CD4-positive, alpha-beta memory T cell (primary cell): ENCODE data around the gene BIK. TPM values are rescaled to one million over a fixed set of nuclear protein-coding genes. Genes with fewer than 3 reads are reported as not detected.

Experiments
- CTCF ChIA-PET: fragments of 350-600 bp; sonication (Branson Sonifier 250); formaldehyde crosslinking; loops from one replicate; lab custom pipeline; 2021; ENCODE audit warnings: inconsistent platforms; ENCODE audit not compliant: partially characterized antibody; lab: Charles Lee
- POLR2A ChIA-PET: fragments of 350-600 bp; sonication (Branson Sonifier 250); formaldehyde crosslinking; loops from one replicate; lab custom pipeline; 2021; ENCODE audit not compliant: partially characterized antibody; lab: Charles Lee
- DNase-seq, 5 donors: peaks; one replicate each; pipeline versions ENCODE4 v3.0.0 to v3.0.0-alpha.2; 2020 to 2022; ENCODE audit warnings: mixed read lengths in 1 of 5
- H3K27ac ChIP-seq: one replicate; pipeline ENCODE4 v1.7.0; 2013; ENCODE audit warnings: low read depth, low read length
- H3K27me3 ChIP-seq: 2 replicates; pipeline ENCODE4 v1.7.0; 2013; ENCODE audit warnings: mild to moderate bottlenecking, low read length, moderate library complexity; ENCODE audit not compliant: insufficient read depth
- H3K36me3 ChIP-seq: 2 replicates; pipeline ENCODE4 v1.7.0; 2013; ENCODE audit warnings: mild to moderate bottlenecking, low read length, moderate library complexity; ENCODE audit not compliant: insufficient read depth
- H3K4me1 ChIP-seq: 2 replicates; pipeline ENCODE4 v1.7.0; 2013; ENCODE audit warnings: mild to moderate bottlenecking, low read length, moderate library complexity; ENCODE audit not compliant: insufficient read depth
- H3K4me3 ChIP-seq, 2 donors: one replicate each; pipeline ENCODE4 v1.7.0; 2013; ENCODE audit warnings: low read length in 2 of 2, mild to moderate bottlenecking in 1 of 2
- H3K9me3 ChIP-seq, 2 donors: one replicate each; pipeline ENCODE4 v1.7.0; 2013; ENCODE audit warnings: low read length in 2 of 2, control low read depth in 1 of 2; ENCODE audit not compliant: control insufficient read depth in 1 of 2
- H3K27ac Mint-ChIP-seq, 7 donors: one replicate each; pipeline ENCODE4 v1.8.0; 2020 to 2021; ENCODE audit warnings: mixed read lengths in 7 of 7, mild to moderate bottlenecking in 6 of 7, inconsistent platforms in 3 of 7, moderate library complexity in 3 of 7
- H3K27me3 Mint-ChIP-seq, 2 donors: one replicate each; pipeline ENCODE4 v1.8.0; 2020 to 2021; ENCODE audit warnings: mixed read lengths in 2 of 2
- H3K36me3 Mint-ChIP-seq, 2 donors: one replicate each; pipeline ENCODE4 v1.8.0; 2020 to 2021; ENCODE audit warnings: mixed read lengths in 2 of 2, inconsistent platforms in 1 of 2, mild to moderate bottlenecking in 1 of 2
- H3K4me1 Mint-ChIP-seq, 4 donors: one replicate each; pipeline ENCODE4 v1.8.0; 2020 to 2021; ENCODE audit warnings: mixed read lengths in 4 of 4, mild to moderate bottlenecking in 1 of 4
- H3K4me3 Mint-ChIP-seq, 8 donors: one replicate each; pipeline ENCODE4 v1.8.0; 2020 to 2021; ENCODE audit warnings: mixed read lengths in 8 of 8, mild to moderate bottlenecking in 7 of 8, moderate library complexity in 6 of 8, inconsistent platforms in 3 of 8
- H3K9me3 Mint-ChIP-seq, 8 donors: one replicate each; pipeline ENCODE4 v1.8.0; 2020 to 2021; ENCODE audit warnings: mixed read lengths in 8 of 8, mild to moderate bottlenecking in 5 of 8, inconsistent platforms in 3 of 8, moderate library complexity in 1 of 8
- intact Hi-C: fragments of 100-400 bp; cut with micrococcal nuclease; formaldehyde crosslinking; loops from one replicate; pipeline ENCODE4 v1.15.1; 2023
- polyA plus RNA-seq, 2 donors: library from polyadenylated mRNA; unstranded; fragments of 300-500 nt; fragmentation: Illumina TruSeq; gene quantifications; one replicate each; pipeline ENCODE4 v1.2.3, GENCODE V29; 2021
- total RNA-seq, 2 experiments: library from RNA; stranded (reverse); gene quantifications; one replicate each; pipeline ENCODE4 v1.2.3, GENCODE V29; 2021

BIK gene
- total and polyA plus RNA-seq, 4 experiments from 2014 or later = 2.5 to 8.8 (median 5.6) TPM

GRCh38 chr22:43113526-43114251 lies 3.1 kb downstream of the BIK start:
- Mint-ChIP-seq H3K9me3 (no peaks in the 10 kb centered on the region), H3K27ac (no peak overlapping the region), H3K4me3 (peak overlapping the region in 1 of 8 donors; percentile 25), H3K27me3 (no peaks in the 10 kb centered on the region), H3K36me3 (no peaks in the 10 kb centered on the region), H3K4me1 (peaks cover 4 to 11% (median 7%) of the 10 kb centered on the region in 4 donors)
- H3K4me1 ChIP-seq = peaks cover 14% of the 10 kb centered on the region
- intact Hi-C loops = loop anchor here (5.0 kb wide), 1 partner anchor 39 kb away; the partner anchor contains the start of gene TSPO
- DNase-seq = no peak
- H3K27me3 ChIP-seq = no peaks in the 10 kb centered on the region
- H3K36me3 ChIP-seq = no peaks in the 10 kb centered on the region
- H3K27ac ChIP-seq = no peak overlapping the region
- no peak overlapping the region for H3K4me3 ChIP-seq
- no peaks in the 10 kb centered on the region for H3K9me3 ChIP-seq
- POLR2A ChIA-PET = no interaction called here
- CTCF ChIA-PET = no interaction called here

GRCh38 chr22:43114958-43115357 lies 4.4 kb downstream of the BIK start:
- Histone ChIP-seq H3K27me3 (no peaks in the 10 kb centered on the region), H3K9me3 (no peaks in the 10 kb centered on the region), H3K4me3 (no peak overlapping the region), H3K4me1 (peaks cover 17% of the 10 kb centered on the region), H3K27ac (no peak overlapping the region), H3K36me3 (no peaks in the 10 kb centered on the region)
- ChIA-PET CTCF (interaction anchor here (0.6 kb wide), 1 partner anchor 85 kb away, joined by 3 read pairs; no protein-coding TSS in a partner anchor), POLR2A (no interaction called here)
- no peak for DNase-seq
- H3K9me3 Mint-ChIP-seq = no peaks in the 10 kb centered on the region
- intact Hi-C loops = loop anchor here (5.0 kb wide), 1 partner anchor 37 kb away; the partner anchor contains the start of gene TSPO
- peak overlapping the region in 4 of 7 donors; percentile 10 to 59 (median 18) for H3K27ac Mint-ChIP-seq
- H3K27me3 Mint-ChIP-seq = no peaks in the 10 kb centered on the region
- no peak overlapping the region for H3K4me3 Mint-ChIP-seq
- no peaks in the 10 kb centered on the region for H3K36me3 Mint-ChIP-seq
- peaks cover 4 to 18% (median 7%) of the 10 kb centered on the region in 4 donors for H3K4me1 Mint-ChIP-seq

GRCh38 chr22:43116932-43117331 lies 6.4 kb downstream of the BIK start:
- DNase-seq = no peak
- Mint-ChIP-seq H3K36me3 (no peaks in the 10 kb centered on the region), H3K4me1 (peaks cover 0 to 8% (median 0%) of the 10 kb centered on the region in 4 donors), H3K27ac (no peak overlapping the region), H3K27me3 (no peaks in the 10 kb centered on the region), H3K4me3 (no peak overlapping the region), H3K9me3 (no peaks in the 10 kb centered on the region)
- H3K27ac ChIP-seq = no peak overlapping the region
- intact Hi-C loops = no loop called here
- H3K9me3 ChIP-seq = no peaks in the 10 kb centered on the region
- H3K36me3 ChIP-seq = no peaks in the 10 kb centered on the region
- H3K4me1 ChIP-seq = peaks cover 6% of the 10 kb centered on the region
- no peak overlapping the region for H3K4me3 ChIP-seq
- CTCF ChIA-PET = interaction anchor here (0.6 kb wide), 1 partner anchor 338 kb away, joined by 3 read pairs; no protein-coding TSS in a partner anchor
- POLR2A ChIA-PET = no interaction called here
- H3K27me3 ChIP-seq = no peaks in the 10 kb centered on the region

GRCh38 chr22:43118024-43118849 lies 7.7 kb downstream of the BIK start:
- intact Hi-C loops = no loop called here
- Histone ChIP-seq H3K36me3 (no peaks in the 10 kb centered on the region), H3K27ac (no peak overlapping the region), H3K9me3 (no peaks in the 10 kb centered on the region), H3K4me3 (no peak overlapping the region), H3K4me1 (peaks cover 6% of the 10 kb centered on the region), H3K27me3 (no peaks in the 10 kb centered on the region)
- H3K4me3 Mint-ChIP-seq = no peak overlapping the region
- POLR2A ChIA-PET = no interaction called here
- no peak for DNase-seq
- no peaks in the 10 kb centered on the region for H3K27me3 Mint-ChIP-seq
- H3K36me3 Mint-ChIP-seq = no peaks in the 10 kb centered on the region
- CTCF ChIA-PET = no interaction called here
- peak overlapping the region in 1 of 7 donors; percentile 35 for H3K27ac Mint-ChIP-seq
- peaks cover 0 to 7% (median 0%) of the 10 kb centered on the region in 4 donors for H3K4me1 Mint-ChIP-seq
- H3K9me3 Mint-ChIP-seq = no peaks in the 10 kb centered on the region

GRCh38 chr22:43118953-43119458 lies 8.5 kb downstream of the BIK start:
- no peaks in the 10 kb centered on the region for H3K36me3 Mint-ChIP-seq
- no peaks in the 10 kb centered on the region for H3K36me3 ChIP-seq
- no peaks in the 10 kb centered on the region for H3K27me3 Mint-ChIP-seq
- H3K9me3 ChIP-seq = no peaks in the 10 kb centered on the region
- peak overlapping the region in 1 of 7 donors; percentile 31 for H3K27ac Mint-ChIP-seq
- H3K4me3 Mint-ChIP-seq = no peak overlapping the region
- no peak overlapping the region for H3K27ac ChIP-seq
- H3K9me3 Mint-ChIP-seq = no peaks in the 10 kb centered on the region
- H3K4me1 Mint-ChIP-seq = peaks cover 0 to 7% (median 0%) of the 10 kb centered on the region in 4 donors
- intact Hi-C loops = no loop called here
- H3K27me3 ChIP-seq = no peaks in the 10 kb centered on the region
- H3K4me1 ChIP-seq = peaks cover 6% of the 10 kb centered on the region
- DNase-seq = no peak
- POLR2A ChIA-PET = no interaction called here
- H3K4me3 ChIP-seq = no peak overlapping the region
- CTCF ChIA-PET = no interaction called here

GRCh38 chr22:43126501-43127165 lies 16.1 kb downstream of the BIK start:
- H3K9me3 Mint-ChIP-seq = no peaks in the 10 kb centered on the region
- peak overlapping the region in 1 of 7 donors; percentile 7 for H3K27ac Mint-ChIP-seq
- no peaks in the 10 kb centered on the region for H3K36me3 Mint-ChIP-seq
- CTCF ChIA-PET = interaction anchor here (0.7 kb wide), 1 partner anchor 15 kb away, joined by 4 read pairs; no protein-coding TSS in a partner anchor
- Histone ChIP-seq H3K4me3 (no peak overlapping the region), H3K4me1 (no peaks in the 10 kb centered on the region), H3K27ac (no peak overlapping the region), H3K9me3 (no peaks in the 10 kb centered on the region), H3K27me3 (no peaks in the 10 kb centered on the region), H3K36me3 (no peaks in the 10 kb centered on the region)
- H3K4me1 Mint-ChIP-seq = no peaks in the 10 kb centered on the region
- POLR2A ChIA-PET = no interaction called here
- H3K4me3 Mint-ChIP-seq = no peak overlapping the region
- no peaks in the 10 kb centered on the region for H3K27me3 Mint-ChIP-seq
- intact Hi-C loops = no loop called here
- no peak for DNase-seq
